Measurements from ENCODE around the gene GMDS.

GMDS gene

GRCh38 chr6:1635305-1636010 is 609.9 kb downstream of the GMDS start:
- ChIA-PET POLR2A (ENCODE audit: low non-redundant PET) (no interaction called here), CTCF (no interaction called here)
- DNase-seq (ENCODE audit: low spot score) = no peak
- no peak overlapping the region for H3K27ac ChIP-seq
- no peak for TF ChIP-seq CTCF (conservative IDR thresholded peaks at IDR 0.05; ENCODE audit: low read depth)

GRCh38 chr6:1634081-1634480 is 611.3 kb downstream of the GMDS start:
- DNase-seq (ENCODE audit: low spot score) = no peak
- H3K27ac ChIP-seq = no peak overlapping the region
- CTCF ChIA-PET = interaction anchor here (1.3 kb wide), 1 partner anchor 22 kb away, joined by 4 read pairs; no protein-coding TSS in a partner anchor
- POLR2A ChIA-PET (ENCODE audit: low non-redundant PET) = no interaction called here
- TF ChIP-seq CTCF (conservative IDR thresholded peaks at IDR 0.05; ENCODE audit: low read depth) = no peak

GRCh38 chr6:1633366-1634021 is 611.9 kb downstream of the GMDS start:
- POLR2A ChIA-PET (ENCODE audit: low non-redundant PET) = no interaction called here

GRCh38 chr6:1631251-1631650 is 614.2 kb downstream of the GMDS start:
- no peak for DNase-seq (ENCODE audit: low spot score)
- H3K27ac ChIP-seq = no peak overlapping the region
- POLR2A ChIA-PET (ENCODE audit: low non-redundant PET) = no interaction called here
- no peak for TF ChIP-seq CTCF (conservative IDR thresholded peaks at IDR 0.05; ENCODE audit: low read depth)
- CTCF ChIA-PET = no interaction called here

More at GRCh38 chr6:1633366-1634021, 611.9 kb downstream of the GMDS start:
- no peak for TF ChIP-seq CTCF (conservative IDR thresholded peaks at IDR 0.05; ENCODE audit: low read depth)
- CTCF ChIA-PET = interaction anchor here (1.3 kb wide), 1 partner anchor 22 kb away, joined by 4 read pairs; no protein-coding TSS in a partner anchor
- DNase-seq (ENCODE audit: low spot score) = no peak
- H3K27ac ChIP-seq = no peak overlapping the region

- no peak overlapping the region for H3K27ac ChIP-seq
- ChIA-PET POLR2A (ENCODE audit: low non-redundant PET) (no interaction called here), CTCF (interaction anchor here (0.9 kb wide), 1 partner anchor 19 kb away, joined by 3 read pairs; no protein-coding TSS in a partner anchor)
- no peak for TF ChIP-seq CTCF (conservative IDR thresholded peaks at IDR 0.05; ENCODE audit: low read depth)
- no peak for DNase-seq (ENCODE audit: low spot score)
These were observed 614.6 kb downstream of the GMDS start for GRCh38 chr6:1630771-1631217.

GRCh38 chr6:1630212-1630770 is 615.1 kb downstream of the GMDS start:
- ChIA-PET CTCF (interaction anchor here (0.9 kb wide), 1 partner anchor 19 kb away, joined by 3 read pairs; no protein-coding TSS in a partner anchor), POLR2A (ENCODE audit: low non-redundant PET) (no interaction called here)

More at GRCh38 chr6:1630212-1630770, 615.1 kb downstream of the GMDS start:
- no peak for DNase-seq (ENCODE audit: low spot score)
- no peak for TF ChIP-seq CTCF (conservative IDR thresholded peaks at IDR 0.05; ENCODE audit: low read depth)
- H3K27ac ChIP-seq = no peak overlapping the region

All from RWPE1 (cell line).